K562 (cell line): ENCODE results near the gene SYNJ2. TPM values are rescaled to one million over a fixed set of nuclear protein-coding genes. Genes with fewer than 3 reads are reported as not detected.

Experiments
- ATAC-seq: fragments of 200-7000 bp; cut with Tn5 transposase; 3 replicates; pipeline ENCODE4 v1.9.1; 2020; ENCODE audit warnings: moderate library complexity
- BruUV-seq: library from RNA; stranded (reverse); fragments of 400-500 nt; replicated peaks from 2 replicates; lab custom pipeline; 2021; lab: Mats Ljungman, UMichigan
- CTCF ChIA-PET: fragments of 300-600 bp; formaldehyde crosslinking; extraction: SDS; loops from one replicate; lab custom pipeline; 2021; ENCODE audit warnings: low intra/inter-chr PET ratio; lab: Yijun Ruan, JAX
- POLR2A ChIA-PET: fragments of 300-600, 350-650 bp; sonication (Branson Sonifier 250); formaldehyde crosslinking; extraction: SDS; loops from one replicate; lab custom pipeline; 2021; ENCODE audit warnings: antibody characterized with exemption, inconsistent platforms; lab: Yijun Ruan, JAX
- DNase-seq, 4 experiments: peaks; one replicate each; pipeline versions ENCODE4 v3.0.0 to v3.0.0-alpha.2; 2011 to 2018; ENCODE audit warnings: low spot score in 3 of 4, mixed read lengths in 3 of 4; ENCODE audit errors: extremely low read depth in 1 of 4
- FAIRE-seq: peaks from 2 replicates; lab custom pipeline; 2011; peaks lifted over from hg19 to GRCh38; lab: Jason Lieb, UNC
- H2AFZ ChIP-seq: 2 replicates; pipeline ENCODE4 v1.6.0; 2011; ENCODE audit warnings: low read depth, low read length, control low read depth, inconsistent platforms
- H3K27ac ChIP-seq: fragments of 200-600 bp; 3 replicates; pipeline ENCODE4 v1.8.0; 2011; ENCODE audit warnings: low read depth, mild to moderate bottlenecking, control low read depth, inconsistent platforms, low read length, moderate library complexity, mixed read lengths; ENCODE audit errors: extremely low read depth
- H3K27me3 ChIP-seq, 2 experiments: fragments of 300-600 bp in 1 of 2; 2 replicates in 1 of 2; 3 replicates in 1 of 2; pipeline versions ENCODE4 v1.6.0 to v1.8.0; 2011; ENCODE audit warnings: inconsistent platforms in 2 of 2, low read length in 2 of 2, mild to moderate bottlenecking in 1 of 2, mixed read lengths in 1 of 2, moderate library complexity in 1 of 2; ENCODE audit not compliant: control insufficient read depth in 2 of 2, insufficient read depth in 2 of 2
- H3K36me3 ChIP-seq: fragments of 300-600 bp; 3 replicates; pipeline ENCODE4 v1.8.0; 2011; ENCODE audit warnings: mild to moderate bottlenecking, low read length, inconsistent platforms; ENCODE audit not compliant: control insufficient read depth, insufficient read depth
- H3K4me1 ChIP-seq, 2 experiments: fragments of 200-600 bp in 1 of 2; replicated peaks in 1 of 2; 2 replicates in 1 of 2; 3 replicates in 1 of 2; pipeline versions ENCODE4 v1.5.1 to v1.8.0; 2011; ENCODE audit warnings: inconsistent platforms in 2 of 2, low read length in 2 of 2, mild to moderate bottlenecking in 1 of 2, mixed read lengths in 1 of 2, moderate library complexity in 1 of 2; ENCODE audit not compliant: control insufficient read depth in 2 of 2, insufficient read depth in 2 of 2
- H3K4me2 ChIP-seq: 2 replicates; pipeline ENCODE4 v1.6.1; 2011; ENCODE audit warnings: low read length, control low read depth, inconsistent platforms, mixed read lengths; ENCODE audit not compliant: insufficient read depth
- H3K4me3 ChIP-seq: fragments of 200-600 bp; sonication (generic), shearing (Covaris generic); 2 replicates; pipeline ENCODE4 v1.5.1; 2016; ENCODE audit warnings: control low read depth, inconsistent platforms
- H3K79me2 ChIP-seq: fragments of 200-600 bp; 3 replicates; pipeline ENCODE4 v1.8.0; 2011; ENCODE audit warnings: low read length, inconsistent platforms; ENCODE audit not compliant: control insufficient read depth, insufficient read depth
- H3K9ac ChIP-seq, 2 experiments: 2 replicates each; pipeline versions ENCODE4 v1.6.0 to v1.6.1; 2011; ENCODE audit warnings: low read depth in 2 of 2, low read length in 2 of 2, control low read depth in 1 of 2, inconsistent platforms in 1 of 2, mild to moderate bottlenecking in 1 of 2, mixed read lengths in 1 of 2; ENCODE audit not compliant: insufficient read depth in 1 of 2
- H3K9me1 ChIP-seq: one replicate; pipeline ENCODE4 v1.6.0; 2011; ENCODE audit warnings: inconsistent platforms, mild to moderate bottlenecking, low read length, moderate library complexity; ENCODE audit not compliant: control insufficient read depth, insufficient read depth
- H3K9me3 ChIP-seq: replicated peaks from 2 replicates; pipeline ENCODE4 v1.5.1; 2011; ENCODE audit warnings: low read depth, low read length, inconsistent platforms; ENCODE audit not compliant: control insufficient read depth, insufficient read depth
- H4K20me1 ChIP-seq: replicated peaks from 2 replicates; pipeline ENCODE4 v1.6.1; 2011; ENCODE audit warnings: low read length, inconsistent platforms, mixed read lengths; ENCODE audit not compliant: control insufficient read depth, insufficient read depth
- CEBPG ChIP-seq, 3 experiments: fragments of 200-800 bp in 1 of 3; sonication (Bioruptor generic) in 1 of 3; sonication (generic) in 1 of 3; formaldehyde crosslinking in 1 of 3; IDR thresholded peaks in 2 of 3; conservative IDR thresholded peaks in 1 of 3; 2 replicates each; pipeline versions ENCODE4 v1.6.1 to v1.8.0; 2016 to 2022; ENCODE audit warnings: missing compliant biosample characterization in 2 of 3, missing genetic modification characterization in 2 of 3, mild to moderate bottlenecking in 1 of 3, missing genetic modification reagents in 1 of 3
- EP300 ChIP-seq: IDR thresholded peaks from 2 replicates; pipeline ENCODE4 v1.6.1; 2012; ENCODE audit warnings: low read length, improper control_type of control experiment
- FOXA3 ChIP-seq, 2 experiments: fragments of 450-650 bp in 1 of 2; sonication (generic) in 1 of 2; formaldehyde crosslinking; IDR thresholded peaks in 1 of 2; conservative IDR thresholded peaks in 1 of 2; 2 replicates each; pipeline versions ENCODE4 v1.4.0 to v1.8.0; 2020 to 2022; ENCODE audit warnings: mild to moderate bottlenecking in 2 of 2, missing genetic modification reagents in 1 of 2
- HMG20B ChIP-seq: fragments of 250-450 bp; sonication (Bioruptor Pico); IDR thresholded peaks from 2 replicates; pipeline ENCODE4 v1.5.0; 2021; ENCODE audit warnings: mild to moderate bottlenecking
- NR1H2 ChIP-seq: sonication (generic); formaldehyde crosslinking; IDR thresholded peaks from 2 replicates; pipeline ENCODE4 v1.4.0; 2020; ENCODE audit warnings: mild to moderate bottlenecking, missing genetic modification reagents
- PHTF2 ChIP-seq: fragments of 250-450 bp; sonication (Bioruptor Pico); IDR thresholded peaks from 2 replicates; pipeline ENCODE4 v1.5.0; 2021; ENCODE audit warnings: mild to moderate bottlenecking
- RNF2 ChIP-seq: sonication (generic); IDR thresholded peaks from 2 replicates; pipeline ENCODE4 v1.6.1; 2016
- SMAD4 ChIP-seq: fragments of 250-450 bp; sonication (Bioruptor Pico); conservative IDR thresholded peaks from 2 replicates; pipeline ENCODE4 v1.8.0; 2021; ENCODE audit warnings: inconsistent platforms, mild to moderate bottlenecking, moderate library complexity
- SREBF2 ChIP-seq: sonication (generic); formaldehyde crosslinking; IDR thresholded peaks from 2 replicates; pipeline ENCODE4 v1.4.0; 2020; ENCODE audit warnings: mild to moderate bottlenecking, missing genetic modification reagents
- TEAD4 ChIP-seq, 2 experiments: sonication (generic) in 1 of 2; formaldehyde crosslinking in 1 of 2; IDR thresholded peaks; 2 replicates each; pipeline versions ENCODE4 v1.6.1 to v1.8.0; 2012 to 2022; ENCODE audit warnings: borderline replicate concordance in 1 of 2, inconsistent platforms in 1 of 2, low read length in 1 of 2, mild to moderate bottlenecking in 1 of 2, missing genetic modification reagents in 1 of 2
- ZNF830 ChIP-seq: fragments of 250-450 bp; sonication (Bioruptor Pico); IDR thresholded peaks from 2 replicates; pipeline ENCODE4 v1.5.0; 2021; ENCODE audit warnings: mild to moderate bottlenecking
- WGBS: fragments of 100-300 bp; shearing (Covaris generic); methylation state at CpG from one replicate; pipeline ENCODE4 v1.1.6; 2016; ENCODE audit warnings: low coverage, mixed read lengths; ENCODE audit not compliant: insufficient coverage; ENCODE audit errors: missing lambda C conversion rate; 5-methylcytosine and 5-hydroxymethylcytosine counted together
- in situ Hi-C: fragments of 300-500 bp; cut with MboI; formaldehyde crosslinking; loops from 4 replicates; pipeline ENCODE4 v1.15.0; 2018; ENCODE audit warnings: inconsistent platforms, mixed read lengths
- intact Hi-C: fragments of 100-400 bp; cut with micrococcal nuclease; formaldehyde crosslinking; loops from 2 replicates; pipeline ENCODE4 v1.14.2; 2022
- polyA plus RNA-seq, 8 experiments: library from polyadenylated mRNA; depleted of rRNA in 4 of 8; stranded (reverse) in 5 of 8; unstranded in 3 of 8; fragments of >200 nt; fragmentation: Nextera tagmentation in 2 of 8; fragmentation: Illumina TruSeq in 1 of 8; extraction: Ambion mirVana in 2 of 8; extraction: Trizol in 1 of 8; gene quantifications; 2 replicates each; pipeline versions ENCODE4 v1.2.1 to v1.2.3, GENCODE V29; 2011 to 2014; ENCODE audit warnings: inconsistent platforms in 1 of 8, missing spikeins in 1 of 8
- total RNA-seq, 7 experiments: library from RNA; depleted of rRNA in 6 of 7; stranded (reverse); fragments of >200 nt in 6 of 7; fragmentation: Illumina TruSeq in 2 of 7; extraction: Trizol in 2 of 7; gene quantifications; 2 replicates each; pipeline versions ENCODE4 v1.2.1 to v1.2.3, GENCODE V29; 2011 to 2021; ENCODE audit warnings: low replicate concordance in 1 of 7
- TF ChIP-seq, protein P1 (sequence below): fragments of 250-450 bp; sonication (Bioruptor Pico); IDR thresholded peaks from 2 replicates; pipeline ENCODE4 v1.8.0; 2021; ENCODE audit warnings: borderline replicate concordance, mild to moderate bottlenecking, moderate library complexity; ENCODE audit not compliant: poor library complexity, severe bottlenecking
- TF ChIP-seq, protein P2 (sequence below): fragments of 250-450 bp; sonication (Bioruptor Pico); IDR thresholded peaks from 2 replicates; pipeline ENCODE4 v1.5.0; 2022; ENCODE audit warnings: mild to moderate bottlenecking
- TF ChIP-seq, protein P3 (sequence below): fragments of 250-450 bp; sonication (Bioruptor Pico); IDR thresholded peaks from 2 replicates; pipeline ENCODE4 v1.4.0; 2020; ENCODE audit warnings: mild to moderate bottlenecking

SYNJ2 gene
- total and polyA plus RNA-seq, 9 of the 15 experiments (the other 6 are each of a cell fraction or from before 2014, with no cell fraction given): 3.0 to 27.7 (median 17.8) TPM

DNA sequence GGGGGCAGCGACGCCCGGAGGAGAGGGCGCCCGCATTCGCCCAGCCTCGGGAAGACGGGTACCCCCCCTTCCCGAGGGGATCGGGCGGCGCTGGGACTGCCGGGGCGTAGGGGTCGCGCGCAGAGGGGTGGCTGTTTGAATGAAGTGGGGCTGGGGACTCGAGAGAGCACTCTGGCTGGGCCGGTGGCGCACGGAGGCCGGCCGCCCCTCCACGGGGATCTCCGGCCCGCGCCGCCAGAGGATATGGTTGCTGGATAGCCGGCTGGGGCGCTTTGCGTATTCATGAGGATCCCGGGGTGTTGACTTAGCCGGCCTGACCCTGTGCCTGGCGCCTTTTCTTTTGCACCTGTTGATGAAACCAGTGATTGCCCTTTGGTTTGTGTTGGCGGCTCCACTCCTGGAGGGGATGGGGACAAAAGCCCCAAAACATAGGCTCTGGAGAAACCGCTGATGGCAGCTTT lies 469 bp downstream of the SYNJ2 start (continued):
- TF ChIP-seq, protein P1, sequence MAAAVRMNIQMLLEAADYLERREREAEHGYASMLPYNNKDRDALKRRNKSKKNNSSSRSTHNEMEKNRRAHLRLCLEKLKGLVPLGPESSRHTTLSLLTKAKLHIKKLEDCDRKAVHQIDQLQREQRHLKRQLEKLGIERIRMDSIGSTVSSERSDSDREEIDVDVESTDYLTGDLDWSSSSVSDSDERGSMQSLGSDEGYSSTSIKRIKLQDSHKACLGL: no peak
- peak; percentile 72; the same call in 1 of the 2 replicates for TF ChIP-seq NR1H2 (CRISPR knock-in tag)
- no peak for TF ChIP-seq PHTF2
- TF ChIP-seq FOXA3 (CRISPR knock-in tag; conservative IDR thresholded peaks at IDR 0.05 in 1 of 2, IDR thresholded peaks at IDR 0.05 in 1 of 2): peak; percentile 81 to 91; a peak in 3 of 4 replicates
- no peak for TF ChIP-seq HMG20B (CRISPR knock-in tag)
- TF ChIP-seq RNF2: 0 out of 2 replicates have a peak, but pooled peaks have one; percentile 20

DNA sequence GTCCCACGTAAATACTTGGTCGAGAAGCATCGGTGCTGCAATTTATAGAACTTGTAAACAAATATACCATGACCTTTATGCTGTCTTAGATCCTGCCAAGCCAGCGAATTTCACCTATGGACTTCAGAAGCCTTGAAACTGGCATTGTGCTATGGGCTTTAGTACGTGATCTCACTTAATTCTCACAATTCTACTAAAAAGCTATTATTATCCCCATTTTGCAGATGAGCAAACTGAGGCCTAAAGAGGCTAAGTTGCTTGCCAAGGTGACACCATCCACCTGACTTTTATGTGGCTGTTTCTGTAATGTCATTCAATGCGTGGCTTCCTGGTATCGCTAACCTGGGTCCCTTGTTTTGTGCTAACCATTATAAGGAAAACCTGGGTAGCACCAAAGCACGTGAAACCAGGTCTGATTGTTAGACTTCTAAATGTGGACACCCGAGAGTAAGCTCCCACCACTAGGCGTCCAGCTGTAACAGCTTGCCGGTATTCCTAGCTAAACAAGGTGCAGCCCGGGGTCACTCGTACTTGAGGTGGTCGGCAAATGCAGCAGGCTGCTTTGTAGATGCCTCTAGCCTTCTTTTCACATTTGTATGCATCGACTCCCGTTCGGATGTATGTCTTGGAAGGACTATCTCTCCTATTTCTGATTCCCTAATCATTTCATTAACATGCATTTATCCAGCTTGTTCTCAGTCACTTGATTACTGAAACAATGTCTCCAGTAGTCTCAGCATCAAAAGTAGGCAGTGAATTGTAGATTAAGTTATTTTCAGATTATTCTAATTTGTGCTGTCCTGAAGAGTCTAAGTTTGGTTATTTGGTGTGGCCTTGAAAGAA lies 1.1 kb downstream of the SYNJ2 start:
- POLR2A ChIA-PET: interaction anchor here (0.6 to 3.4 kb wide), 13 partner anchors 11 to 994 kb away, joined by 3 to 15 read pairs (median 4); no protein-coding TSS in a partner anchor
- DNase-seq: peak; percentile 42 to 59 (median 48)
- TF ChIP-seq ZNF830 (CRISPR knock-in tag) (no peak), EP300 (no peak), SMAD4 (CRISPR knock-in tag) (no peak; the same call in 1 of the 2 replicates), CEBPG (CRISPR knock-in tag; IDR thresholded peaks at IDR 0.05) (no peak), CEBPG (tag; conservative IDR thresholded peaks at IDR 0.05 in 1 of 2, IDR thresholded peaks at IDR 0.05 in 1 of 2) (no peak), SREBF2 (CRISPR knock-in tag) (peak; percentile 73; the same call in 1 of the 2 replicates), TEAD4 (IDR thresholded peaks at IDR 0.05; ENCODE audit: low read length) (no peak), TEAD4 (CRISPR knock-in tag; IDR thresholded peaks at IDR 0.05; ENCODE audit: borderline replicate concordance) (no peak)
- TF ChIP-seq, protein P2, sequence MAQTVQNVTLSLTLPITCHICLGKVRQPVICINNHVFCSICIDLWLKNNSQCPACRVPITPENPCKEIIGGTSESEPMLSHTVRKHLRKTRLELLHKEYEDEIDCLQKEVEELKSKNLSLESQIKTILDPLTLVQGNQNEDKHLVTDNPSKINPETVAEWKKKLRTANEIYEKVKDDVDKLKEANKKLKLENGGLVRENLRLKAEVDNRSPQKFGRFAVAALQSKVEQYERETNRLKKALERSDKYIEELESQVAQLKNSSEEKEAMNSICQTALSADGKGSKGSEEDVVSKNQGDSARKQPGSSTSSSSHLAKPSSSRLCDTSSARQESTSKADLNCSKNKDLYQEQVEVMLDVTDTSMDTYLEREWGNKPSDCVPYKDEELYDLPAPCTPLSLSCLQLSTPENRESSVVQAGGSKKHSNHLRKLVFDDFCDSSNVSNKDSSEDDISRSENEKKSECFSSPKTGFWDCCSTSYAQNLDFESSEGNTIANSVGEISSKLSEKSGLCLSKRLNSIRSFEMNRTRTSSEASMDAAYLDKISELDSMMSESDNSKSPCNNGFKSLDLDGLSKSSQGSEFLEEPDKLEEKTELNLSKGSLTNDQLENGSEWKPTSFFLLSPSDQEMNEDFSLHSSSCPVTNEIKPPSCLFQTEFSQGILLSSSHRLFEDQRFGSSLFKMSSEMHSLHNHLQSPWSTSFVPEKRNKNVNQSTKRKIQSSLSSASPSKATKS: no peak
- TF ChIP-seq, protein P3, sequence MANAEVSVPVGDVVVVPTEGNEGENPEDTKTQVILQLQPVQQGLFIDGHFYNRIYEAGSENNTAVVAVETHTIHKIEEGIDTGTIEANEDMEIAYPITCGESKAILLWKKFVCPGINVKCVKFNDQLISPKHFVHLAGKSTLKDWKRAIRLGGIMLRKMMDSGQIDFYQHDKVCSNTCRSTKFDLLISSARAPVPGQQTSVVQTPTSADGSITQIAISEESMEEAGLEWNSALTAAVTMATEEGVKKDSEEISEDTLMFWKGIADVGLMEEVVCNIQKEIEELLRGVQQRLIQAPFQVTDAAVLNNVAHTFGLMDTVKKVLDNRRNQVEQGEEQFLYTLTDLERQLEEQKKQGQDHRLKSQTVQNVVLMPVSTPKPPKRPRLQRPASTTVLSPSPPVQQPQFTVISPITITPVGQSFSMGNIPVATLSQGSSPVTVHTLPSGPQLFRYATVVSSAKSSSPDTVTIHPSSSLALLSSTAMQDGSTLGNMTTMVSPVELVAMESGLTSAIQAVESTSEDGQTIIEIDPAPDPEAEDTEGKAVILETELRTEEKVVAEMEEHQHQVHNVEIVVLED (CRISPR knock-in tag): no peak

More for the DNA sequence above, 1.1 kb downstream of the SYNJ2 start:
- 30% methylated on average over 17 of the region's 17 CpGs for WGBS
- H3K4me3 ChIP-seq: peak overlapping the region; percentile 79
- peaks cover 18 to 28% of the 10 kb centered on the region in 2 experiments; a peak in 4 of 5 replicates for H3K4me1 ChIP-seq
- CTCF ChIA-PET: interaction anchor here (2.1 kb wide), 1 partner anchor 90 kb away, joined by 12 read pairs; no protein-coding TSS in a partner anchor
- FAIRE-seq: peak; percentile 32
- in situ Hi-C loops (no loop called here), intact Hi-C loops (loop anchor here (1.0 to 10.0 kb wide), 4 partner anchors 58 to 222 kb away; no protein-coding TSS in a partner anchor)
- no peaks in the 10 kb centered on the region for H3K9me3 ChIP-seq
- TSS peak; percentile 52 for BruUV-seq
- no peaks in the 10 kb centered on the region; the same call in 2 of the 3 replicates for H3K36me3 ChIP-seq
- peaks cover 13% of the 10 kb centered on the region; the same call in 1 of the 2 replicates for H4K20me1 ChIP-seq
- no peak for ATAC-seq
- H3K27me3 ChIP-seq: no peaks in the 10 kb centered on the region
- H2AFZ ChIP-seq: peak overlapping the region; percentile 97; the same call in 1 of the 2 replicates
- peak overlapping the region; percentile 75 to 98 for H3K9ac ChIP-seq
- peak overlapping the region; percentile 88 for H3K4me2 ChIP-seq
- no peaks in the 10 kb centered on the region for H3K9me1 ChIP-seq
- H3K27ac ChIP-seq: peak overlapping the region; percentile 85
- peaks cover 53% of the 10 kb centered on the region for H3K79me2 ChIP-seq
